OCI-LY3 (cell line): Measurements from ENCODE around the gene FLRT1.

Experiments
- H2AFZ ChIP-seq: fragments of 200-600, 300-600 bp; shearing (Covaris generic); 2 replicates; pipeline ENCODE4 v1.6.0; 2014; ENCODE audit warnings: antibody characterized with exemption, low read depth, low read length
- H3K27ac ChIP-seq: fragments of 200-600, 300-600 bp; sonication (generic); 2 replicates; pipeline ENCODE4 v1.5.1; 2014; ENCODE audit warnings: mild to moderate bottlenecking, low read length, moderate library complexity, mixed read lengths
- H3K27me3 ChIP-seq: fragments of 200-600, 300-600 bp; sonication (generic); 2 replicates; pipeline ENCODE4 v1.6.1; 2014; ENCODE audit warnings: low read depth, low read length, mixed read lengths
- H3K36me3 ChIP-seq: fragments of 200-600, 300-600 bp; sonication (generic); replicated peaks from 2 replicates; pipeline ENCODE3; 2014; ENCODE audit warnings: low read depth, low read length, mixed read lengths
- H3K4me1 ChIP-seq: fragments of 300-600, 200-600 bp; sonication (generic); 2 replicates; pipeline ENCODE4 v1.6.1; 2014; ENCODE audit warnings: low read length, mixed read lengths
- H3K4me2 ChIP-seq: fragments of 200-600, 300-600 bp; sonication (generic); 2 replicates; pipeline ENCODE4 v1.6.1; 2014; ENCODE audit warnings: low read length, mixed read lengths
- H3K4me3 ChIP-seq: fragments of 300-600, 200-600 bp; sonication (generic); 2 replicates; pipeline ENCODE4 v1.5.1; 2014; ENCODE audit warnings: antibody characterized with exemption, mild to moderate bottlenecking, low read length, moderate library complexity
- H3K79me2 ChIP-seq: fragments of 300-600, 200-600 bp; shearing (Covaris generic); 2 replicates; pipeline ENCODE4 v1.6.1; 2014; ENCODE audit warnings: mild to moderate bottlenecking, low read length, mixed read lengths
- H3K9ac ChIP-seq: fragments of 300-600, 200-600 bp; shearing (Covaris generic); 2 replicates; pipeline ENCODE4 v1.6.0; 2014; ENCODE audit warnings: mild to moderate bottlenecking, low read length, moderate library complexity
- H3K9me3 ChIP-seq: fragments of 200-600, 300-600 bp; shearing (Covaris generic); 2 replicates; pipeline ENCODE4 v1.6.1; 2014; ENCODE audit warnings: low read length, mixed read lengths; ENCODE audit not compliant: insufficient read depth
- H4K20me1 ChIP-seq: fragments of 200-600, 300-600 bp; sonication (generic); 2 replicates; pipeline ENCODE4 v1.6.1; 2016; ENCODE audit warnings: low read length, mixed read lengths; ENCODE audit not compliant: insufficient read depth
- CTCF ChIP-seq: fragments of 200-600, 300-600 bp; sonication (generic); IDR thresholded peaks from 2 replicates; pipeline ENCODE4 v1.5.1; 2014; ENCODE audit warnings: antibody characterized with exemption, low read length, low read depth
- EZH2phosphoT487 ChIP-seq: fragments of 200-600 bp; shearing (Covaris generic); IDR thresholded peaks from 2 replicates; pipeline ENCODE4 v1.6.1; 2018; ENCODE audit warnings: antibody characterized with exemption, mixed run types, low read depth

Gene FLRT1

GRCh38 chr11:64026575-64027205 lies 9.0 kb upstream of the FLRT1 start:
- H3K4me3 ChIP-seq, result no peak overlapping the region
- no peak overlapping the region for H2AFZ ChIP-seq
- H3K79me2 ChIP-seq, result no peaks in the 10 kb centered on the region
- H3K9ac ChIP-seq, result no peak overlapping the region
- no peak for TF ChIP-seq CTCF
- TF ChIP-seq EZH2phosphoT487, result no peak
- H3K27me3 ChIP-seq, result peaks cover 30% of the 10 kb centered on the region
- H3K36me3 ChIP-seq, result no peaks in the 10 kb centered on the region
- H3K4me2 ChIP-seq, result no peak overlapping the region
- H3K9me3 ChIP-seq, result no peaks in the 10 kb centered on the region
- 0 out of 2 replicates have a peak, but pooled peaks cover 3% of the 10 kb centered on the region for H4K20me1 ChIP-seq
- H3K4me1 ChIP-seq, result no peaks in the 10 kb centered on the region
- H3K27ac ChIP-seq, result no peak overlapping the region

GRCh38 chr11:64027651-64028397 lies 7.9 kb upstream of the FLRT1 start:
- H3K9me3 ChIP-seq, result no peaks in the 10 kb centered on the region
- TF ChIP-seq CTCF, result no peak
- no peak for TF ChIP-seq EZH2phosphoT487
- H3K4me3 ChIP-seq, result no peak overlapping the region
- no peaks in the 10 kb centered on the region for H4K20me1 ChIP-seq
- H3K79me2 ChIP-seq, result no peaks in the 10 kb centered on the region
- H3K36me3 ChIP-seq, result no peaks in the 10 kb centered on the region
- peak overlapping the region; percentile 30 for H3K4me2 ChIP-seq
- H3K9ac ChIP-seq, result no peak overlapping the region
- H3K27ac ChIP-seq, result no peak overlapping the region
- peaks cover 30% of the 10 kb centered on the region for H3K27me3 ChIP-seq
- no peak overlapping the region for H2AFZ ChIP-seq
- H3K4me1 ChIP-seq, result no peaks in the 10 kb centered on the region

DNA sequence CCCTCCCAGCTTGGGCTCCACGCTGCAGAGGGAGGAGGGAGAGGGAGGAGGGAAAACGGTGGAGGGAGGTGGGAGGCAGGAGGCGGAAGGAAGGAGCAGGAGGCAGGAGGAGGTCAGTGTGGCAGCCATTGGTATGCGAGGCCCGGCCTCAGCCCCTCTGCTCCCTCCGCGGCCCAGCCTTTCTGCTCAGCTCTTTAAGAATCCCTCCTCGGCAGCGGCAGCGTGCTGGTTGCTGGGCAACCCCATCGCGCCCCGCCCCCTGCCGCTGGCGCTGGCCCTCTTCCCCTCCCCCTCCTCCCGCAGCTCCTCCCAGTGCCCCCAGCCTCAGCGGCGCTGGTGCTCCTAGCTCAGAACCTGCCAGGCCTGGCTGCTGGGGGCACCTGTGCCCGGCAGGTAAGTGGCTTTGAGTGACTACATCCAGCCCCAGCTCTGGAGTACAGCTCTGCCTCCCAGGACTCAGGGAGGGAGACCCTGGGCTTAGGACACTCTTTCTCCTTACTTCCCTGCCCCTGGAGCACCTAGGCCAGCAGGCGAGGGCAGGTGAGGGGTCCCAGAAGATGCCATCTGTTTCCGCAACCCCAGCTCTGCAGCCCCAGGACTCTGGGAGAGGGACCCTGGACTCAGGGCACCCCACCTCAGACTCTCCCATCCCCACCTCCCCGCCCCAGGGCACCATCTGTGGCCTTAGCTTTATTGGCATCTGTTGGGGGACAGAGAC lies 7.2 kb upstream of the FLRT1 start:
- Histone ChIP-seq H3K4me3 (no peak overlapping the region), H3K9me3 (no peaks in the 10 kb centered on the region), H3K36me3 (no peaks in the 10 kb centered on the region), H3K27ac (no peak overlapping the region), H3K79me2 (no peaks in the 10 kb centered on the region), H4K20me1 (no peaks in the 10 kb centered on the region), H3K9ac (no peak overlapping the region), H2AFZ (no peak overlapping the region), H3K4me1 (no peaks in the 10 kb centered on the region), H3K27me3 (peaks cover 30% of the 10 kb centered on the region), H3K4me2 (peak overlapping the region; percentile 30)
- TF ChIP-seq CTCF (no peak), EZH2phosphoT487 (no peak)

GRCh38 chr11:64029773-64030172 lies 6.0 kb upstream of the FLRT1 start:
- Histone ChIP-seq H3K27ac (no peak overlapping the region), H3K36me3 (no peaks in the 10 kb centered on the region), H3K9ac (no peak overlapping the region), H4K20me1 (no peaks in the 10 kb centered on the region), H2AFZ (no peak overlapping the region), H3K4me2 (no peak overlapping the region), H3K79me2 (no peaks in the 10 kb centered on the region), H3K4me3 (no peak overlapping the region), H3K27me3 (peaks cover 30% of the 10 kb centered on the region), H3K9me3 (no peaks in the 10 kb centered on the region), H3K4me1 (no peaks in the 10 kb centered on the region)
- no peak for TF ChIP-seq EZH2phosphoT487
- no peak for TF ChIP-seq CTCF
